Stimulated activated CD8-positive, alpha-beta memory T cell treated with anti-CD3 and anti-CD28 coated beads, Interleukin-12 subunit alpha, Interleukin-12 subunit beta, amount 100 ng/mL, for 1 hour (primary cell): ENCODE measurements around the gene NAXD.
"Not testable (repeated sequence)": the region's sequence is repeated elsewhere in the genome, so short reads cannot be mapped to it uniquely, and the experiment has no call there.

Source experiments
- DNase-seq: peaks from one replicate; pipeline ENCODE4 v3.0.0-alpha.2; 2020; ENCODE audit warnings: low read depth

The NAXD gene

GRCh38 chr13:110597041-110597689 lies 18.2 kb upstream of the NAXD start:
- DNase-seq, result no peak

GRCh38 chr13:110600261-110600819 lies 15.0 kb upstream of the NAXD start:
- DNase-seq, result no peak

GRCh38 chr13:110600980-110601379 lies 14.4 kb upstream of the NAXD start:
- DNase-seq, result no peak

- no peak for DNase-seq
Measured at GRCh38 chr13:110605132-110605531, 10.2 kb upstream of the NAXD start.

- not testable (repeated sequence) for DNase-seq
Measured at GRCh38 chr13:110606281-110606680, 9.1 kb upstream of the NAXD start.

GRCh38 chr13:110607675-110608224 lies 7.6 kb upstream of the NAXD start:
- DNase-seq, result no peak

GRCh38 chr13:110610955-110611595 lies 4.3 kb upstream of the NAXD start:
- no peak for DNase-seq

- no peak for DNase-seq
Measured at GRCh38 chr13:110615005-110615321, 382 bp upstream of the NAXD start.

GRCh38 chr13:110616103-110617101 lies 1.1 kb downstream of the NAXD start:
- DNase-seq, result peak; percentile 13

GRCh38 chr13:110617321-110618072 lies 2.2 kb downstream of the NAXD start:
- no peak for DNase-seq

- DNase-seq, result no peak
Measured at GRCh38 chr13:110618167-110618566, 2.8 kb downstream of the NAXD start.

- no peak for DNase-seq
Measured at GRCh38 chr13:110618780-110619179, 3.4 kb downstream of the NAXD start.

GRCh38 chr13:110620596-110620995 lies 5.3 kb downstream of the NAXD start:
- DNase-seq, result no peak

- DNase-seq, result no peak
Measured at GRCh38 chr13:110624766-110625756, 9.7 kb downstream of the NAXD start.

GRCh38 chr13:110625771-110626321 lies 10.5 kb downstream of the NAXD start:
- DNase-seq, result no peak

GRCh38 chr13:110626521-110626920 lies 11.2 kb downstream of the NAXD start:
- no peak for DNase-seq

GRCh38 chr13:110627351-110627750 lies 12.0 kb downstream of the NAXD start:
- no peak for DNase-seq

GRCh38 chr13:110627761-110628476 lies 12.6 kb downstream of the NAXD start:
- no peak for DNase-seq

GRCh38 chr13:110628477-110628793 lies 13.1 kb downstream of the NAXD start:
- DNase-seq, result no peak
